H1 (cell line): ENCODE results near the gene PRSS36. TPM values are rescaled to one million over a fixed set of nuclear protein-coding genes. Genes with fewer than 3 reads are reported as not detected.
A peak's percentile ranks its signal among the peaks of the same experiment; 100 is the strongest.

Experiments
- CTCF ChIA-PET: fragments of 300-600 bp; sonication (Branson Sonifier 250); formaldehyde crosslinking; loops from one replicate; lab custom pipeline; 2021; ENCODE audit not compliant: partially characterized antibody; lab: Charles Lee
- POLR2A ChIA-PET: fragments of 300-600 bp; sonication (Branson Sonifier 250); formaldehyde crosslinking; loops from one replicate; lab custom pipeline; 2021; ENCODE audit warnings: inconsistent platforms; ENCODE audit not compliant: partially characterized antibody; lab: Charles Lee
- DNase-seq, 2 experiments: peaks; one replicate each; pipeline versions ENCODE4 v3.0.0 to v3.0.0-alpha.2; 2010 to 2022; ENCODE audit warnings: low spot score in 2 of 2, low read depth in 1 of 2, mixed read lengths in 1 of 2
- FAIRE-seq: peaks from 2 replicates; lab custom pipeline; 2011; peaks lifted over from hg19 to GRCh38; lab: Jason Lieb, UNC
- H2AFZ ChIP-seq: 2 replicates; pipeline ENCODE4 v1.8.1; 2012; ENCODE audit warnings: low read length, inconsistent platforms
- H2AK5ac ChIP-seq: 2 replicates; pipeline ENCODE4 v1.6.1; 2013; ENCODE audit warnings: low read depth, low read length
- H2BK120ac ChIP-seq: replicated peaks from 2 replicates; pipeline ENCODE3; 2013; ENCODE audit warnings: low read depth, low read length, inconsistent platforms
- H2BK12ac ChIP-seq: 2 replicates; pipeline ENCODE4 v1.6.1; 2013; ENCODE audit warnings: low read depth, low read length
- H2BK15ac ChIP-seq: 2 replicates; pipeline ENCODE4 v1.6.1; 2013; ENCODE audit warnings: low read length
- H2BK20ac ChIP-seq: 2 replicates; pipeline ENCODE4 v1.6.1; 2013; ENCODE audit warnings: low read length
- H2BK5ac ChIP-seq: 2 replicates; pipeline ENCODE4 v1.6.1; 2013; ENCODE audit warnings: low read depth, low read length
- H3K14ac ChIP-seq: 2 replicates; pipeline ENCODE4 v1.6.1; 2013; ENCODE audit warnings: inconsistent platforms; ENCODE audit not compliant: insufficient read length
- H3K18ac ChIP-seq: 2 replicates; pipeline ENCODE4 v1.6.1; 2013; ENCODE audit warnings: low read length; ENCODE audit errors: extremely low read depth
- H3K23ac ChIP-seq: 2 replicates; pipeline ENCODE4 v1.6.1; 2013; ENCODE audit warnings: inconsistent platforms; ENCODE audit not compliant: insufficient read length
- H3K23me2 ChIP-seq: 2 replicates; pipeline ENCODE4 v1.6.1; 2013; ENCODE audit warnings: low read depth, low read length
- H3K27ac ChIP-seq: 2 replicates; pipeline ENCODE4 v1.6.1; 2011; ENCODE audit warnings: low read depth, low read length, inconsistent platforms
- H3K27me3 ChIP-seq, 4 experiments: replicated peaks in 1 of 4; 1 replicate in 1 of 4; 2 replicates in 3 of 4; pipeline versions ENCODE4 v1.6.1 to v1.8.1; 2011 to 2013; ENCODE audit warnings: low read length in 3 of 4, mild to moderate bottlenecking in 3 of 4, inconsistent platforms in 2 of 4, mixed read lengths in 2 of 4, moderate library complexity in 1 of 4; ENCODE audit not compliant: control insufficient read depth in 3 of 4, insufficient read depth in 3 of 4; ENCODE audit errors: extremely low read depth in 1 of 4
- H3K36me3 ChIP-seq, 4 experiments: 2 replicates each; pipeline versions ENCODE4 v1.6.1 to v1.8.1; 2011 to 2013; ENCODE audit warnings: mild to moderate bottlenecking in 4 of 4, low read length in 3 of 4, moderate library complexity in 2 of 4, control low read depth in 1 of 4, inconsistent platforms in 1 of 4; ENCODE audit not compliant: insufficient read depth in 4 of 4, control insufficient read depth in 2 of 4
- H3K4ac ChIP-seq: replicated peaks from 2 replicates; pipeline ENCODE3; 2013; ENCODE audit warnings: low read length, low read depth, mixed read lengths, inconsistent platforms; ENCODE audit not compliant: insufficient read length
- H3K4me1 ChIP-seq, 4 experiments: replicated peaks in 1 of 4; 1 replicate in 1 of 4; 2 replicates in 3 of 4; pipeline versions ENCODE4 v1.6.1 to v1.8.1; 2011 to 2013; ENCODE audit warnings: low read length in 3 of 4, inconsistent platforms in 2 of 4, mixed read lengths in 1 of 4; ENCODE audit not compliant: insufficient read depth in 4 of 4, control insufficient read depth in 3 of 4
- H3K4me2 ChIP-seq, 2 experiments: 2 replicates each; pipeline versions ENCODE4 v1.6.1 to v1.8.1; 2011 to 2013; ENCODE audit warnings: low read depth in 2 of 2, low read length in 2 of 2, control low read depth in 1 of 2, inconsistent platforms in 1 of 2, mild to moderate bottlenecking in 1 of 2; ENCODE audit not compliant: insufficient read depth in 1 of 2
- H3K4me3 ChIP-seq, 4 experiments: fragments of 200-600, 300-600 bp in 1 of 4; sonication (generic), shearing (Covaris generic), sonication (Bioruptor Twin) in 1 of 4; 2 replicates each; pipeline versions ENCODE4 v1.5.1 to v1.8.1; 2011 to 2016; ENCODE audit warnings: low read length in 4 of 4, low read depth in 3 of 4, control low read depth in 2 of 4, inconsistent platforms in 2 of 4, mild to moderate bottlenecking in 2 of 4, mixed read lengths in 1 of 4, moderate library complexity in 1 of 4; ENCODE audit not compliant: insufficient read depth in 2 of 4; ENCODE audit errors: extremely low read depth in 1 of 4
- H3K56ac ChIP-seq: replicated peaks from 2 replicates; pipeline ENCODE3; 2013; ENCODE audit warnings: low read depth, mild to moderate bottlenecking, mixed read lengths, low read length, inconsistent platforms; ENCODE audit not compliant: insufficient read length
- H3K79me1 ChIP-seq: 2 replicates; pipeline ENCODE4 v1.6.1; 2013; ENCODE audit warnings: low read depth, low read length, control low read depth
- H3K79me2 ChIP-seq, 2 experiments: 2 replicates each; pipeline versions ENCODE4 v1.6.1 to v1.8.1; 2012 to 2013; ENCODE audit warnings: low read length in 2 of 2, mild to moderate bottlenecking in 2 of 2, inconsistent platforms in 1 of 2; ENCODE audit not compliant: insufficient read depth in 2 of 2, control insufficient read depth in 1 of 2
- H3K9ac ChIP-seq, 4 experiments: replicated peaks in 1 of 4; 1 replicate in 1 of 4; 2 replicates in 3 of 4; pipeline versions ENCODE4 v1.6.1 to v1.8.1; 2011 to 2013; ENCODE audit warnings: low read depth in 3 of 4, low read length in 3 of 4, control low read depth in 2 of 4, mild to moderate bottlenecking in 2 of 4, moderate library complexity in 2 of 4, inconsistent platforms in 1 of 4; ENCODE audit errors: extremely low read depth in 1 of 4
- H3K9me3 ChIP-seq, 2 experiments: 2 replicates each; pipeline versions ENCODE4 v1.6.1 to v1.8.1; 2012 to 2013; ENCODE audit warnings: mild to moderate bottlenecking in 2 of 2, moderate library complexity in 2 of 2, control low read depth in 1 of 2, inconsistent platforms in 1 of 2, low read depth in 1 of 2, low read length in 1 of 2, mixed read lengths in 1 of 2; ENCODE audit not compliant: insufficient read depth in 2 of 2
- H4K20me1 ChIP-seq, 2 experiments: replicated peaks in 1 of 2; 2 replicates each; pipeline versions ENCODE3 to v1.8.1; 2011 to 2013; ENCODE audit warnings: inconsistent platforms in 2 of 2, low read length in 2 of 2, mild to moderate bottlenecking in 1 of 2; ENCODE audit not compliant: insufficient read depth in 2 of 2, control insufficient read depth in 1 of 2
- H4K5ac ChIP-seq: 2 replicates; pipeline ENCODE4 v1.6.1; 2013; ENCODE audit warnings: low read length, low read depth, mixed read lengths, inconsistent platforms; ENCODE audit not compliant: insufficient read length
- H4K8ac ChIP-seq: 2 replicates; pipeline ENCODE4 v1.8.0; 2013; ENCODE audit warnings: mild to moderate bottlenecking, moderate library complexity, low read length, inconsistent platforms; ENCODE audit not compliant: insufficient read depth; ENCODE audit errors: extremely low read depth
- H4K91ac ChIP-seq: replicated peaks from 2 replicates; pipeline ENCODE3; 2013; ENCODE audit warnings: low read length, mixed read lengths, inconsistent platforms; ENCODE audit not compliant: insufficient read length
- HDAC6 ChIP-seq: IDR thresholded peaks from one replicate; pipeline ENCODE4 v1.7.1; 2012; ENCODE audit warnings: low read depth, mild to moderate bottlenecking, inconsistent platforms, low read length, moderate library complexity
- WGBS, 2 experiments: shearing (Covaris generic) in 1 of 2; methylation state at CpG; one replicate each; pipeline versions ENCODE4 v1.1.6 to v1.1.7; 2013 to 2015; ENCODE audit warnings: low lambda C conversion rate in 2 of 2, mixed read lengths in 2 of 2, inconsistent platforms in 1 of 2, low coverage in 1 of 2, missing lambda C conversion rate in 1 of 2; ENCODE audit not compliant: insufficient replicate concordance in 2 of 2, insufficient coverage in 1 of 2, insufficient read length in 1 of 2; ENCODE audit errors: extremely low coverage in 1 of 2, missing lambda C conversion rate in 1 of 2; 5-methylcytosine and 5-hydroxymethylcytosine counted together
- polyA plus RNA-seq, 7 experiments: library from polyadenylated mRNA; depleted of rRNA in 3 of 7; stranded (reverse) in 5 of 7; unstranded in 2 of 7; fragments of >200 nt in 5 of 7; fragments of 200-250 nt in 2 of 7; gene quantifications; 1 replicate in 5 of 7; 2 replicates in 1 of 7; 4 replicates in 1 of 7; pipeline versions ENCODE4 v1.2.1 to v1.2.3, GENCODE V29; 2011 to 2013; ENCODE audit warnings: missing spikeins in 2 of 7, mixed read lengths in 2 of 7
- total RNA-seq: library from RNA; stranded (reverse); fragmentation: NEBNext Ultra II Directional; extraction: Animal tissue kit (Norgen Biotek cat#: 25700); gene quantifications from 2 replicates; pipeline ENCODE4 v1.2.1, GENCODE V29; 2021

Gene PRSS36
- total and polyA plus RNA-seq, 2 of the 8 experiments (the other 6 are each of a cell fraction or from before 2014, with no cell fraction given) = 1.3 to 1.9 TPM

GRCh38 chr16:31132303-31132979, 17.4 kb downstream of the PRSS36 start:
- H3K36me3 ChIP-seq = peaks cover 14 to 27% (median 18%) of the 10 kb centered on the region in 4 experiments
- H3K4me2 ChIP-seq = no peak overlapping the region
- DNase-seq (no peak), FAIRE-seq (no peak)
- H3K79me2 ChIP-seq = peaks cover 0 to 19% of the 10 kb centered on the region in 2 experiments; a peak in 2 of 4 replicates
- ChIA-PET CTCF (interaction anchor here (1.5 kb wide), 1 partner anchor 39 kb away, joined by 5 read pairs; no protein-coding TSS in a partner anchor), POLR2A (interaction anchor here (0.6 to 34.9 kb wide), 7 partner anchors 4 to 58 kb away, joined by 3 to 713 read pairs (median 6); partner anchors contain the start of genes BCKDK, FUS, KAT8 and PRSS36)
- no peak overlapping the region for H2BK120ac ChIP-seq
- H3K27ac ChIP-seq = no peak overlapping the region
- H4K91ac ChIP-seq = no peak overlapping the region
- H2BK15ac ChIP-seq = 0 out of 2 replicates have a peak overlapping the region, but pooled peaks have one; percentile 29
- no peak overlapping the region for H2BK20ac ChIP-seq
- no peak overlapping the region for H2BK12ac ChIP-seq
- H2AFZ ChIP-seq = no peak overlapping the region
- H3K9me3 ChIP-seq = no peaks in the 10 kb centered on the region
- peaks cover 0 to 39% (median 32%) of the 10 kb centered on the region in 4 experiments; a peak in 6 of 7 replicates for H3K4me1 ChIP-seq
- no peak overlapping the region for H3K23ac ChIP-seq
- H3K23me2 ChIP-seq = peaks cover 16% of the 10 kb centered on the region
- no peak overlapping the region for H3K56ac ChIP-seq
- no peak overlapping the region for H3K9ac ChIP-seq
- H3K14ac ChIP-seq = no peak overlapping the region
- no peak overlapping the region for H3K18ac ChIP-seq
- H4K8ac ChIP-seq = no peak overlapping the region
- TF ChIP-seq HDAC6 = no peak
- no peak overlapping the region for H4K5ac ChIP-seq
- peaks cover 6 to 7% of the 10 kb centered on the region in 2 experiments for H4K20me1 ChIP-seq
- no peak overlapping the region for H3K4ac ChIP-seq
- H3K79me1 ChIP-seq = peaks cover 9% of the 10 kb centered on the region
- no peaks in the 10 kb centered on the region for H3K27me3 ChIP-seq
- 87% methylated on average over 20 of the region's 20 CpGs; no CpG with 5 or more reads in 1 of the 2 experiments for WGBS, 2 experiments
- H2BK5ac ChIP-seq = no peak overlapping the region
- no peak overlapping the region for H3K4me3 ChIP-seq
- H2AK5ac ChIP-seq = no peak overlapping the region
